Peyer's patch (tissue), 4 donors: ENCODE data around the gene FBLN1. TPM values are rescaled to one million over a fixed set of nuclear protein-coding genes. Genes with fewer than 3 reads are reported as not detected.

Source experiments
- DNase-seq, 3 donors: peaks; one replicate each; pipeline ENCODE4 v3.0.0-alpha.2; 2017 to 2019
- H3K27ac ChIP-seq, 4 donors: fragments of 200-600 bp; sonication (generic); one replicate each; pipeline ENCODE4 v1.5.1; 2016 to 2019
- H3K27me3 ChIP-seq, 2 donors: fragments of 200-600 bp; sonication (generic); one replicate each; pipeline ENCODE4 v1.5.1; 2019
- H3K36me3 ChIP-seq, 3 donors: fragments of 200-600 bp; sonication (generic); one replicate each; pipeline ENCODE4 v1.5.1; 2016 to 2019
- H3K4me1 ChIP-seq, 4 donors: fragments of 200-600 bp; sonication (generic); one replicate each; pipeline ENCODE4 v1.5.1; 2016 to 2019
- H3K4me3 ChIP-seq, 4 donors: fragments of 200-600 bp; sonication (generic); 1 replicate in 3 of 4; 2 replicates in 1 of 4; pipeline ENCODE4 v1.5.1; 2016 to 2019; ENCODE audit warnings: mild to moderate bottlenecking in 1 of 4
- H3K9me3 ChIP-seq, 4 donors: fragments of 200-600 bp; sonication (generic); one replicate each; pipeline ENCODE4 v1.5.1; 2016 to 2019; ENCODE audit warnings: mild to moderate bottlenecking in 1 of 4
- POLR2A ChIP-seq, 2 donors: fragments of 450-650 bp; IDR thresholded peaks; one replicate each; pipeline ENCODE4 v1.5.1; 2017; ENCODE audit warnings: antibody characterized with exemption in 2 of 2, mild to moderate bottlenecking in 2 of 2, moderate library complexity in 2 of 2
- total RNA-seq, 4 donors: library from RNA; depleted of rRNA; stranded (reverse); fragments of >200 nt; gene quantifications; one replicate each; pipeline ENCODE4 v1.1.0, GENCODE V29; 2016
- TF ChIP-seq, protein P1 (sequence below), 6 experiments: fragments of 450-650 bp in 4 of 6; fragments of 200-600 bp in 2 of 6; sonication (generic) in 1 of 6; IDR thresholded peaks; one replicate each; pipeline ENCODE4 v1.5.1; 2017 to 2019; ENCODE audit warnings: antibody characterized with exemption in 6 of 6, mild to moderate bottlenecking in 3 of 6, moderate library complexity in 1 of 6

Gene FBLN1
- total RNA-seq, 4 donors from 2014 or later: 29.8 to 162 (median 136) TPM

DNA sequence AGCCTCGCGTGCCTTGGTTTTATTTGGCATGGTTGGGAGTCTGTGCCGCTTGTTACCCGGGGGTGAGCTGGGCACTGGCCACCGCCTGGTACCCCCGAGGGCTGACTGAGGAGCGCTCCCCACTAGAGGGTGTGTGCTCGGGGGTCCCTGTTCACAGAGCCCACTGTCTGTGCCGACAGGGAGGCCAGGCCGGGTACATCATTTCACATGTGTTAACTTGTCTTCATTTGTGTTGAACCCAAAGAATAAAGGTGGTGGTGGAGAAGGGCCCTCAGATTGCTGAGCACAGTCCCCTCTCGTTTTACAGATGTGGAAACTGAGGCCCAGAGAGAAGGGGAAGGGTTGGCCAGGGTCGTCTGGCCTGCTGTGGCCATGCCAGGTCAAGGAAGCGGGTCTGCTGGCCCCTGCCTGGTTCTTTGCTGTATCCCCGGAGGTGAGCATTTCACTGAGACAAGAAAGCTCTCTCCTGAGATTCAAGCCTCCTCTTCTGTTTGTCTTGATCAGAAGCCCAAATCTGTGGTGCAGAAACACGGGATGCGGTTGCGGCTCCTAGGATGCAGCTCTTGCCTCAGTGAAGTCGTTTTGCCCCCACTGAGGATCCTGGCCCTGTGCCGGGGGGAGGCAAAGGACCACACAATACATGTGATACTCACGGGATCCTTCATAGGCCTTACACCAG is 60.8 kb downstream of the FBLN1 start:
- DNase-seq: no peak
- Histone ChIP-seq H3K9me3 (peaks cover 0 to 8% (median 0%) of the 10 kb centered on the region in 4 donors), H3K36me3 (no peaks in the 10 kb centered on the region), H3K4me1 (no peaks in the 10 kb centered on the region), H3K27me3 (no peaks in the 10 kb centered on the region), H3K4me3 (no peak overlapping the region), H3K27ac (no peak overlapping the region)
- TF ChIP-seq, protein P1, sequence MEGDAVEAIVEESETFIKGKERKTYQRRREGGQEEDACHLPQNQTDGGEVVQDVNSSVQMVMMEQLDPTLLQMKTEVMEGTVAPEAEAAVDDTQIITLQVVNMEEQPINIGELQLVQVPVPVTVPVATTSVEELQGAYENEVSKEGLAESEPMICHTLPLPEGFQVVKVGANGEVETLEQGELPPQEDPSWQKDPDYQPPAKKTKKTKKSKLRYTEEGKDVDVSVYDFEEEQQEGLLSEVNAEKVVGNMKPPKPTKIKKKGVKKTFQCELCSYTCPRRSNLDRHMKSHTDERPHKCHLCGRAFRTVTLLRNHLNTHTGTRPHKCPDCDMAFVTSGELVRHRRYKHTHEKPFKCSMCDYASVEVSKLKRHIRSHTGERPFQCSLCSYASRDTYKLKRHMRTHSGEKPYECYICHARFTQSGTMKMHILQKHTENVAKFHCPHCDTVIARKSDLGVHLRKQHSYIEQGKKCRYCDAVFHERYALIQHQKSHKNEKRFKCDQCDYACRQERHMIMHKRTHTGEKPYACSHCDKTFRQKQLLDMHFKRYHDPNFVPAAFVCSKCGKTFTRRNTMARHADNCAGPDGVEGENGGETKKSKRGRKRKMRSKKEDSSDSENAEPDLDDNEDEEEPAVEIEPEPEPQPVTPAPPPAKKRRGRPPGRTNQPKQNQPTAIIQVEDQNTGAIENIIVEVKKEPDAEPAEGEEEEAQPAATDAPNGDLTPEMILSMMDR (IDR thresholded peaks at IDR 0.05): no peak
- TF ChIP-seq POLR2A (IDR thresholded peaks at IDR 0.05): no peak

GRCh38 chr22:45564349-45565030 is 61.8 kb downstream of the FBLN1 start:
- Histone ChIP-seq H3K27ac (no peak overlapping the region), H3K9me3 (peaks cover 0 to 8% (median 0%) of the 10 kb centered on the region in 4 donors), H3K27me3 (no peaks in the 10 kb centered on the region), H3K4me3 (no peak overlapping the region), H3K36me3 (no peaks in the 10 kb centered on the region), H3K4me1 (no peaks in the 10 kb centered on the region)
- TF ChIP-seq, protein P1 (IDR thresholded peaks at IDR 0.05): no peak
- no peak for TF ChIP-seq POLR2A (IDR thresholded peaks at IDR 0.05)
- DNase-seq: peak in 1 of 3 donors; percentile 19

DNA sequence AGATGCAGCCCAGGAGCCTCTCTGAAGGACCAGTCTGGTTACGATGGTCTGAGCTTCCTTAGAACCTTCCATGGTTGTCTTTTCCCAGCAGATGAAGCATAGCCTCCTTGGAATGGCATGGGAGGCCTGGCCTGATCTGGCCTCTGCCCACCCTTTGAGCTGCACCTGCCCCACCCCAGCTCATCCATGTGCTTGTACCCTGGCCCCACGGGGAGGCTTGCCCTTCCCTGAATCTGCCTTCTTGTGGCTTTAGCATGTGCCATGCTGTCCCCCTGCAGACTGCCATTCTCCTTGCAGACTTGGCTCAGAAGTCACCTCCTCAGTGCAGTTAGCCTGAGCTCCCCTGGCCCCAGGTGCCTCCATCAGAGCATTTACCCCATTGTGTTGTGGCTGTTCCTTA is 62.5 kb downstream of the FBLN1 start:
- no peaks in the 10 kb centered on the region for H3K36me3 ChIP-seq
- H3K4me3 ChIP-seq: no peak overlapping the region
- peaks cover 0 to 6% (median 0%) of the 10 kb centered on the region in 4 donors for H3K9me3 ChIP-seq
- H3K27me3 ChIP-seq: no peaks in the 10 kb centered on the region
- no peak overlapping the region for H3K27ac ChIP-seq
- H3K4me1 ChIP-seq: no peaks in the 10 kb centered on the region
- TF ChIP-seq, protein P1 (IDR thresholded peaks at IDR 0.05): no peak
- TF ChIP-seq POLR2A (IDR thresholded peaks at IDR 0.05): no peak
- peak in 1 of 3 donors; percentile 19 for DNase-seq

GRCh38 chr22:45565973-45566372 is 63.3 kb downstream of the FBLN1 start:
- Histone ChIP-seq H3K36me3 (no peaks in the 10 kb centered on the region), H3K27ac (no peak overlapping the region), H3K4me1 (no peaks in the 10 kb centered on the region), H3K4me3 (no peak overlapping the region), H3K27me3 (no peaks in the 10 kb centered on the region), H3K9me3 (no peaks in the 10 kb centered on the region)
- DNase-seq: no peak
- TF ChIP-seq, protein P1 (IDR thresholded peaks at IDR 0.05): no peak
- TF ChIP-seq POLR2A (IDR thresholded peaks at IDR 0.05): no peak

- no peak for DNase-seq
- TF ChIP-seq POLR2A (IDR thresholded peaks at IDR 0.05): no peak
- TF ChIP-seq, protein P1 (IDR thresholded peaks at IDR 0.05): no peak
Measured at GRCh38 chr22:45568213-45568612, 65.5 kb downstream of the FBLN1 start.

More at GRCh38 chr22:45568213-45568612, 65.5 kb downstream of the FBLN1 start:
- no peaks in the 10 kb centered on the region for H3K27me3 ChIP-seq
- H3K4me3 ChIP-seq: no peak overlapping the region
- H3K27ac ChIP-seq: no peak overlapping the region
- H3K9me3 ChIP-seq: peaks cover 0 to 3% (median 0%) of the 10 kb centered on the region in 4 donors
- H3K4me1 ChIP-seq: no peaks in the 10 kb centered on the region
- H3K36me3 ChIP-seq: no peaks in the 10 kb centered on the region
